OCI-LY7 (cell line): ENCODE data around the gene LAMA1. TPM values are rescaled to one million over a fixed set of nuclear protein-coding genes. Genes with fewer than 3 reads are reported as not detected.

Source experiments
- BruUV-seq: library from RNA; stranded (reverse); fragments of 400-500 nt; replicated peaks from 2 replicates; lab custom pipeline; 2021; lab: Mats Ljungman, UMichigan
- CTCF ChIA-PET: fragments of 300-600 bp; sonication (Branson Sonifier 250); formaldehyde crosslinking; loops from one replicate; lab custom pipeline; 2022; ENCODE audit warnings: antibody characterized with exemption; ENCODE audit not compliant: unreplicated experiment; lab: Charles Lee
- POLR2A ChIA-PET: fragments of 300-600 bp; sonication (Branson Sonifier 250); formaldehyde crosslinking; loops from one replicate; lab custom pipeline; 2022; ENCODE audit warnings: antibody characterized with exemption; lab: Charles Lee
- DNase-seq: peaks from one replicate; pipeline ENCODE4 v3.0.0-alpha.2; 2015; ENCODE audit warnings: low spot score
- H2AFZ ChIP-seq: fragments of 200-600 bp; sonication (generic), shearing (Covaris generic); 2 replicates; pipeline ENCODE4 v1.6.1; 2014; ENCODE audit warnings: mild to moderate bottlenecking, antibody characterized with exemption, low read length, moderate library complexity
- H3K27ac ChIP-seq: fragments of 200-600 bp; sonication (generic); 2 replicates; pipeline ENCODE4 v1.5.1; 2014; ENCODE audit warnings: mixed run types, low read depth, mild to moderate bottlenecking, moderate library complexity, low read length, inconsistent platforms; ENCODE audit not compliant: poor library complexity, severe bottlenecking
- H3K36me3 ChIP-seq: fragments of 200-600 bp; sonication (generic); 2 replicates; pipeline ENCODE4 v1.6.1; 2014; ENCODE audit warnings: mild to moderate bottlenecking, antibody characterized with exemption, low read length, moderate library complexity, mixed read lengths; ENCODE audit not compliant: insufficient read depth
- H3K4me1 ChIP-seq: fragments of 200-600 bp; sonication (generic); 2 replicates; pipeline ENCODE4 v1.5.1; 2014; ENCODE audit warnings: mild to moderate bottlenecking, low read length; ENCODE audit not compliant: insufficient read depth, poor library complexity, severe bottlenecking
- H3K4me2 ChIP-seq: fragments of 200-600 bp; sonication (generic); 2 replicates; pipeline ENCODE4 v1.6.1; 2014; ENCODE audit warnings: mild to moderate bottlenecking, low read length
- H3K4me3 ChIP-seq: fragments of 200-600 bp; sonication (generic); 2 replicates; pipeline ENCODE4 v1.5.1; 2014; ENCODE audit warnings: mild to moderate bottlenecking, low read depth, low read length; ENCODE audit not compliant: poor library complexity, severe bottlenecking
- H3K79me2 ChIP-seq: fragments of 200-600 bp; sonication (generic); 2 replicates; pipeline ENCODE4 v1.6.1; 2016; ENCODE audit warnings: low read depth, mild to moderate bottlenecking, low read length, moderate library complexity, mixed read lengths; ENCODE audit not compliant: insufficient read depth
- H3K9me2 ChIP-seq: fragments of 200-600 bp; sonication (generic); 2 replicates; pipeline ENCODE4 v1.6.1; 2016; ENCODE audit warnings: mild to moderate bottlenecking, low read length, mixed read lengths; ENCODE audit not compliant: insufficient read depth
- H3K9me3 ChIP-seq: fragments of 200-600 bp; sonication (generic); 2 replicates; pipeline ENCODE4 v1.6.1; 2014; ENCODE audit warnings: mild to moderate bottlenecking, mixed run types, low read length, mixed read lengths
- H4K20me1 ChIP-seq: fragments of 200-600 bp; sonication (generic); 2 replicates; pipeline ENCODE4 v1.6.1; 2014; ENCODE audit warnings: mild to moderate bottlenecking, antibody characterized with exemption, low read length, moderate library complexity, mixed read lengths; ENCODE audit not compliant: insufficient read depth
- EZH2phosphoT487 ChIP-seq: fragments of 200-600 bp; sonication (generic); IDR thresholded peaks from 2 replicates; pipeline ENCODE4 v1.6.1; 2018; ENCODE audit warnings: low read depth, borderline replicate concordance, mild to moderate bottlenecking, mixed run types, antibody characterized with exemption, low read length, moderate library complexity, mixed read lengths
- intact Hi-C: fragments of 100-400 bp; cut with micrococcal nuclease; formaldehyde crosslinking; loops from one replicate; pipeline ENCODE4 v1.10.0; 2022; ENCODE audit not compliant: unreplicated experiment
- total RNA-seq, 2 experiments: library from RNA; depleted of rRNA in 1 of 2; stranded (reverse); fragments of >200 nt in 1 of 2; shearing (Covaris generic) in 1 of 2; gene quantifications; 2 replicates each; pipeline ENCODE4 v1.2.3, GENCODE V29; 2014 to 2022
- TF ChIP-seq, protein P1 (sequence below): fragments of 200-600 bp; sonication (generic); conservative IDR thresholded peaks from 2 replicates; pipeline ENCODE4 v1.5.1; 2014; ENCODE audit warnings: mild to moderate bottlenecking, antibody characterized with exemption, low read length, moderate library complexity, mixed read lengths

Gene LAMA1
- total RNA-seq, 2 experiments from 2014 or later = not detected

- TF ChIP-seq EZH2phosphoT487 = no peak
- TF ChIP-seq, protein P1, sequence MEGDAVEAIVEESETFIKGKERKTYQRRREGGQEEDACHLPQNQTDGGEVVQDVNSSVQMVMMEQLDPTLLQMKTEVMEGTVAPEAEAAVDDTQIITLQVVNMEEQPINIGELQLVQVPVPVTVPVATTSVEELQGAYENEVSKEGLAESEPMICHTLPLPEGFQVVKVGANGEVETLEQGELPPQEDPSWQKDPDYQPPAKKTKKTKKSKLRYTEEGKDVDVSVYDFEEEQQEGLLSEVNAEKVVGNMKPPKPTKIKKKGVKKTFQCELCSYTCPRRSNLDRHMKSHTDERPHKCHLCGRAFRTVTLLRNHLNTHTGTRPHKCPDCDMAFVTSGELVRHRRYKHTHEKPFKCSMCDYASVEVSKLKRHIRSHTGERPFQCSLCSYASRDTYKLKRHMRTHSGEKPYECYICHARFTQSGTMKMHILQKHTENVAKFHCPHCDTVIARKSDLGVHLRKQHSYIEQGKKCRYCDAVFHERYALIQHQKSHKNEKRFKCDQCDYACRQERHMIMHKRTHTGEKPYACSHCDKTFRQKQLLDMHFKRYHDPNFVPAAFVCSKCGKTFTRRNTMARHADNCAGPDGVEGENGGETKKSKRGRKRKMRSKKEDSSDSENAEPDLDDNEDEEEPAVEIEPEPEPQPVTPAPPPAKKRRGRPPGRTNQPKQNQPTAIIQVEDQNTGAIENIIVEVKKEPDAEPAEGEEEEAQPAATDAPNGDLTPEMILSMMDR = no peak
- BruUV-seq = no TSS peak
- no peaks in the 10 kb centered on the region for H3K9me3 ChIP-seq
- H3K36me3 ChIP-seq = no peaks in the 10 kb centered on the region
- intact Hi-C loops = no loop called here
- no peaks in the 10 kb centered on the region for H3K79me2 ChIP-seq
- ChIA-PET CTCF (no interaction called here), POLR2A (interaction anchor here (0.9 to 1.2 kb wide), 2 partner anchors 10 to 16 kb away, joined by 3 to 7 read pairs; no protein-coding TSS in a partner anchor)
- no peak overlapping the region for H2AFZ ChIP-seq
- no peaks in the 10 kb centered on the region for H3K9me2 ChIP-seq
- H3K4me2 ChIP-seq = no peak overlapping the region
- H4K20me1 ChIP-seq = no peaks in the 10 kb centered on the region
- no peaks in the 10 kb centered on the region for H3K4me1 ChIP-seq
- no peak overlapping the region for H3K27ac ChIP-seq
- H3K4me3 ChIP-seq = no peak overlapping the region
- no peak for DNase-seq
Measured at GRCh38 chr18:7068871-7069590, 48.6 kb downstream of the LAMA1 start.

GRCh38 chr18:7066965-7067555 is 50.5 kb downstream of the LAMA1 start:
- BruUV-seq = no TSS peak
- TF ChIP-seq, protein P1 = no peak
- TF ChIP-seq EZH2phosphoT487 = no peak

GRCh38 chr18:7065736-7066135 is 51.9 kb downstream of the LAMA1 start:
- no peaks in the 10 kb centered on the region for H4K20me1 ChIP-seq
- no peak overlapping the region for H3K27ac ChIP-seq
- ChIA-PET CTCF (no interaction called here), POLR2A (interaction anchor here (0.7 kb wide), 1 partner anchor 990 kb away, joined by 5 read pairs; no protein-coding TSS in a partner anchor)
- H2AFZ ChIP-seq = no peak overlapping the region
- no peak for DNase-seq
- intact Hi-C loops = no loop called here
- H3K9me2 ChIP-seq = no peaks in the 10 kb centered on the region
- H3K36me3 ChIP-seq = no peaks in the 10 kb centered on the region
- TF ChIP-seq, protein P1 = no peak
- no peak for TF ChIP-seq EZH2phosphoT487
- H3K9me3 ChIP-seq = no peaks in the 10 kb centered on the region
- no peaks in the 10 kb centered on the region for H3K79me2 ChIP-seq
- H3K4me1 ChIP-seq = no peaks in the 10 kb centered on the region
- H3K4me3 ChIP-seq = no peak overlapping the region
- BruUV-seq = no TSS peak
- no peak overlapping the region for H3K4me2 ChIP-seq

More at GRCh38 chr18:7066965-7067555, 50.5 kb downstream of the LAMA1 start:
- Histone ChIP-seq H3K4me3 (no peak overlapping the region), H3K4me2 (no peak overlapping the region), H3K9me3 (no peaks in the 10 kb centered on the region), H4K20me1 (no peaks in the 10 kb centered on the region), H3K27ac (no peak overlapping the region), H3K9me2 (no peaks in the 10 kb centered on the region), H2AFZ (no peak overlapping the region), H3K36me3 (no peaks in the 10 kb centered on the region), H3K79me2 (no peaks in the 10 kb centered on the region), H3K4me1 (no peaks in the 10 kb centered on the region)
- CTCF ChIA-PET = no interaction called here
- POLR2A ChIA-PET = no interaction called here
- intact Hi-C loops = no loop called here
- DNase-seq = no peak
